ENCODE data around the gene PODNL1. TPM values are rescaled to one million over a fixed set of nuclear protein-coding genes. Genes with fewer than 3 reads are reported as not detected.
"Not testable (repeated sequence)": the region's sequence is repeated elsewhere in the genome, so short reads cannot be mapped to it uniquely, and the experiment has no call there.

Gene PODNL1
- total RNA-seq, 1 experiment from 2014 or later: 0.08 TPM

DNA sequence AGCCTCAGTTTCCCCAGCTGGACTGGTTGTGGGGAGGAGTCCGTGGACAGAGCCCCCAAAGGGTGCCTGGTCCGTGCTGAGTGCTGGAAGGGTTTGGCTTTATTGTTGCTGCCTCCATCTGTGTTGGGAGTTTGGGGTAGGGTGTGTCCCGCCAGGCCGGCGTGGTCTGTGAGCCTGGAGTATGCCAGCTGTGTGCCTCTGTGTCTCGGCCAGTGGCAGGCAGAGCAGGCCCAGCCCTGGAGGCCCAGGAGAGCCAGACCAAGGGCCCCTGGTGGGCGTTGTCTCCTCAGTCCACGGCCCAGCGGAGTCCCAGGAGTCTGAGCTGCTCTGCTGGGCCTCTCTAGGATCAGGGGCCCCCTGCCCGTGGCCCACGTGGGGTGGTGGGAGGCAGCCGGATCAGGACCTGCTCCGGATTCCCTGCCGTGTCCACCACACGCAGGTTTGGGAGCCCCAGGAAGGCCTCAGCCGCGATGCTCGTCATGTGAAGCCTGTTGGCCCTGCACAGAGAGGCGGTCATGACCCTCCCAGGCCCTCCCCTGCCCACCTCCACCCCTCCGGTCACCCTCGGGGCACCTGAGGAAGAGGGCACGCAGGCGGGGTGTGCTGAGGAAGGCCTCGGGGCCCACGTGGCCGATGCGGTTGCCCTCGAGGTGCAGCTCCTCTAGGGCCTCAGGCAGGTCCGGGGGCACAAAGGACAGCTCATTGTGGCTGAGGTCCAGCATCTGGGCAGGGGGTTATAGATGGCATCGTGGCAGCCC is 6.6 kb downstream of the PODNL1 start:
- H3K9me3 ChIP-seq (replicated peaks): no peaks in the 10 kb centered on the region
- no peak for DNase-seq
- no peak overlapping the region for H3K4me3 ChIP-seq
- H3K4me1 ChIP-seq: no peaks in the 10 kb centered on the region
- 0 out of 2 replicates have a peak, but pooled peaks cover 3% of the 10 kb centered on the region for H3K36me3 ChIP-seq
- H3K27me3 ChIP-seq: no peaks in the 10 kb centered on the region
- no peak overlapping the region for H3K27ac ChIP-seq

DNA sequence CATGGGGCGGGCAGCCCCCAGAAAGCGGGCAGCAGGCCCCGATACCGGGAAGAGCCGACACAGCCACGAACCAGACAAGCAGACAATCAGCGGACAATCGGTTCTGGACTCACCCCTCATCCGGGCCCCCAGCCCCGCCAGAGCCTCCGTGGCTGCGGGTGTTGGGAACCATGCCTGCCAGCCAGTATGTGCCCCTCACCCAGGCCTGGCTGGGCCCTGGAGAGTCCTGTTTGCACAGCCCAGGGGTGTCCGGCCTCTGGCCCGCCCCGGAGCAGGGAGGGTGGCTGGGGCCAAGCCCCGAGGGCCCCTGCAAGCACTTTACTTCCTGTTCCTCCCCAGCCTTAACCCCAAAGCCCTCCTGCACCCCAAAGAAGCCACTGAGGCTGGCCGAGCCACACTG is 7.8 kb downstream of the PODNL1 start:
- no peak overlapping the region for H3K27ac ChIP-seq
- no peaks in the 10 kb centered on the region for H3K27me3 ChIP-seq
- H3K4me1 ChIP-seq: no peaks in the 10 kb centered on the region
- H3K4me3 ChIP-seq: no peak overlapping the region
- peaks cover 5% of the 10 kb centered on the region; the same call in 1 of the 2 replicates for H3K36me3 ChIP-seq
- DNase-seq: no peak
- no peaks in the 10 kb centered on the region for H3K9me3 ChIP-seq (replicated peaks)

DNA sequence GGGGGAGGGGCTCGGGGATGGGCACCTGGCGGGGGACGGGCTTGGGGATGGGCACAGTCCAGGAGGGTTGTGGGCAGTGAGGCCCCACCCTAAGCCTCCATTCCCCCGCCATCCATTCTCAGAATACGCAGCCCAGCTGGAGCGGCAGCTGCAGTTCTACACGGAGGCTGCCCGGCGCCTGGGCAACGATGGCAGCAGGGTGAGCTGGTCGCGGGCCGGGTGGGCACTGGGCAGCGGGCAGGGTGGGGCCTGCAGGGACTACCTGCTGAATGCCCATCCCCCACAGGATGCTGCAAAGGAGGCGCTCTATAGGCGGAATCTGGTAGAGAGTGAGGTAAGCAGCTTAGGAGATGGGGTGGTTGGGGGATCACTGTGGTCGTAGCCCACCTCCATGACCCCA is 8.3 kb downstream of the PODNL1 start:
- Histone ChIP-seq H3K27ac (no peak overlapping the region), H3K36me3 (peaks cover 5% of the 10 kb centered on the region; the same call in 1 of the 2 replicates), H3K9me3 (replicated peaks) (no peaks in the 10 kb centered on the region), H3K4me1 (no peaks in the 10 kb centered on the region), H3K27me3 (no peaks in the 10 kb centered on the region), H3K4me3 (no peak overlapping the region)
- DNase-seq: no peak

DNA sequence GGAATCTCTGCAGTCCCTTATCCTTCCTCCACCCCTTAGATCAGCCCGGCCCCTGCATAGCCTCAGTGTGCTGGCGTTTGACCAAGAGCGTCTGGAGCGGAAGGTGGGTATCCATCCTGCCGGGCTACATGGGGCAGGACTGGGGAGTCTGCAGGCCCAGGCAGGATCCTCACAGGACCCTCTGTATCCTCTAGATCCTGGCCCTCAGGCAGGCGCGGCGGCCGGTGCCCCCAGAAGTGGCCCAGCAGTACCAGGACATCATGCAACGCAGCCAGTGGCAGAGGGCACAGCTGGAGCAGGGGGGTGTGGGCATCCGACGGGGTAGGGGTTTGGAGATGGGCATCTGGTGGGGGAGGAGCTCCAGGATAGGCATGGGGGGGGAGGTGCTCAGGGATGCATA is 8.9 kb downstream of the PODNL1 start:
- H3K27me3 ChIP-seq: no peaks in the 10 kb centered on the region
- H3K4me3 ChIP-seq: no peak overlapping the region
- H3K36me3 ChIP-seq: peaks cover 5% of the 10 kb centered on the region; the same call in 1 of the 2 replicates
- H3K4me1 ChIP-seq: no peaks in the 10 kb centered on the region
- no peak for DNase-seq
- no peak overlapping the region for H3K27ac ChIP-seq
- H3K9me3 ChIP-seq (replicated peaks): no peaks in the 10 kb centered on the region

DNA sequence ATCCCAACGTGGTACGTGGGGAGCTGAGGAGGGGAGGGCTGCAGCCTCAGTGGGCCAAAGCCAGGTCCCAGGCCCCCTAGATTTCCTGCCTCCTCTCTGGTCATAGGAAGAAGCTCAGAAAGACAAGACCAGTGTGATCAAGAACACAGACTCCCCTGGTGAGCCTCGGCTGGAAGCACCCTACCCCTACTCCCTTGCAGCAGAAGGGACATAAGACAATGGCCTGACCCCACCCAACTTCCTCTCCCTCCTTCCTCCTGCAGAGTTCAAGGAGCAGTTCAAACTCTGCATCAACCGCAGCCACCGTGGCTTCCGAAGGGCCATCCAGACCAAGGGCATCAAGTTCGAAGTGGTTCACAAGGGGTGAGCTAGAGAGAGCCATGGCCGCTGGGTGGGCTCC is 11.5 kb downstream of the PODNL1 start:
- Histone ChIP-seq H3K9me3 (replicated peaks) (no peaks in the 10 kb centered on the region), H3K4me3 (no peak overlapping the region), H3K4me1 (no peaks in the 10 kb centered on the region), H3K36me3 (peaks cover 5% of the 10 kb centered on the region), H3K27ac (no peak overlapping the region), H3K27me3 (no peaks in the 10 kb centered on the region)
- no peak for DNase-seq

DNA sequence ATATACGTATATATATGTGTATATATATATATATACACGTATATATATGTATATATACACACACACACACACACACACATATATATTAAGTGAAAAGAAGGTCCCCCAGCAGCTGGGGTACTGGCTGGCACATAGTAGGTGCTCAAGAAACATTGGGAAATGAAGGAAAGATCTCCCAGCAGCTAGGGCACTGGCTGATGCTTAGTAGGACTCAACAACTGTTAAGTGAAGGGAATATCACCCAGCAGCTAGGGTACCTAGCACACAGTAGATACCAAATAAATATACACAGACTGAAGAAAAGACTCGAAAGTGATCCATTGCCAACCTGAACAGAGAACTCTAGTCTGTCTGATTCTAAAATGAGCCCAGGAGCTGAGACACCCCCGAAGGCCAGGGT is 12.2 kb downstream of the PODNL1 start:
- Histone ChIP-seq H3K36me3 (peaks cover 5% of the 10 kb centered on the region), H3K27me3 (no peaks in the 10 kb centered on the region), H3K9me3 (replicated peaks) (peaks cover under 1% of the 10 kb centered on the region; the same call in 1 of the 2 replicates)

DNA sequence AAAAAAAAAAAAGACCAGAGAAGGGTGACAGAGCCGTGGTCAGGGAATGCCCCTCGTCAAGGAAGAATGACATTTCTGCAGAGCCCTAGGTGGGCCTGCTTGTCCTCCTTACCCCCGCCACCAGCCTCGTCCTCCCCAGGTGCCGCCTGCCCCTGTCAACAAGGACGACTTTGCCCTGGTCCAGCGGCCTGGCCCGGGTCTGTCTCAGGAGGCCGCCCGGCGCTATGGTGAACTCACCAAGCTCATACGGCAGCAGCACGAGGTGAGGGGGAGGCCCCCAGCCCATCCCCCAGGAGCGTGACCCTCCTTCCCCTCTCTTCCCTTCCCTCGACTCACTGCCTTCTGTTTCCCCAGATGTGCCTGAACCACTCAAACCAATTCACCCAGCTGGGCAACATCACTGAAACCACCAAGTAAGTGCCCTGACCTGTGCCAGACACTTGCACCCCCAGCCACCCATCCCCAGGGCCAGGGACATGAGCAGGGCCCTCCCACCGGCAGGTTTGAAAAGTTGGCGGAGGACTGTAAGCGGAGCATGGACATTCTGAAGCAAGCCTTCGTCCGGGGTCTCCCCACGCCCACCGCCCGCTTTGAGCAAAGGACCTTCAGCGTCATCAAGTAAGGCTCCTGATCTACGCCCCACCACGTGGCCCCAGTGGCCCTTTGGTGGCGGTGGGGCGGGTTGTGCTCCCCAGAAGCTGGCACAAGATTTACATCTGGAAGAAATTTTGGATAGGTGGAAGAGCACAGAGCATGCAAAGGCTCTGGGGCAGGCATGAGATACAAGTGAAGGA is 14.8 kb downstream of the PODNL1 start:
- no peak overlapping the region for H3K27ac ChIP-seq
- peaks cover 5% of the 10 kb centered on the region; the same call in 1 of the 2 replicates for H3K9me3 ChIP-seq (replicated peaks)
- no peak overlapping the region for H3K4me3 ChIP-seq
- peaks cover 11% of the 10 kb centered on the region for H3K36me3 ChIP-seq
- no peak for DNase-seq
- no peaks in the 10 kb centered on the region for H3K27me3 ChIP-seq
- H3K4me1 ChIP-seq: no peaks in the 10 kb centered on the region

More for the DNA sequence above, 12.2 kb downstream of the PODNL1 start:
- Histone ChIP-seq H3K27ac (no peak overlapping the region), H3K4me3 (no peak overlapping the region), H3K4me1 (no peaks in the 10 kb centered on the region)
- DNase-seq: no peak

DNA sequence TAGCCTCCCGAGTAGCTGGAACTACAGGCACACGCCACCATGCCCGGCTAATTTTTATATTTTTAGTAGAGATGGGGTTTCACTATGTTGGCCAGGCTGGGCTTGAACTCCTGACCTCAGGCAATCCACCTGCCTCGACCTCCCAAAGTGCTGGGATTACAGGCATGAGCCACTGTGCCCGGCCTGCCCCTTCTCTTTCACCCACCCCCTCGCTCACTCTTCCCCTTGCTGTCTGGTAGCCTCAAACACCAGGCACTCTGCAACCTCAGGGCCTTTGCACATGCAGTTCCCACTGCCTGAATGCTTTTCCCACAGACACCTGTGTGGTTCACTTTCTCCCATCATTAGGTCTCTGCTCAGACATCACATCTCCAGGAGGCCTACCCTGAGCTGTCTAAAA is 16.1 kb downstream of the PODNL1 start:
- H3K4me3 ChIP-seq; DNase-seq; H3K27me3 ChIP-seq; H3K36me3 ChIP-seq; H3K27ac ChIP-seq; H3K9me3 ChIP-seq (replicated peaks); H3K4me1 ChIP-seq: not testable (repeated sequence)

DNA sequence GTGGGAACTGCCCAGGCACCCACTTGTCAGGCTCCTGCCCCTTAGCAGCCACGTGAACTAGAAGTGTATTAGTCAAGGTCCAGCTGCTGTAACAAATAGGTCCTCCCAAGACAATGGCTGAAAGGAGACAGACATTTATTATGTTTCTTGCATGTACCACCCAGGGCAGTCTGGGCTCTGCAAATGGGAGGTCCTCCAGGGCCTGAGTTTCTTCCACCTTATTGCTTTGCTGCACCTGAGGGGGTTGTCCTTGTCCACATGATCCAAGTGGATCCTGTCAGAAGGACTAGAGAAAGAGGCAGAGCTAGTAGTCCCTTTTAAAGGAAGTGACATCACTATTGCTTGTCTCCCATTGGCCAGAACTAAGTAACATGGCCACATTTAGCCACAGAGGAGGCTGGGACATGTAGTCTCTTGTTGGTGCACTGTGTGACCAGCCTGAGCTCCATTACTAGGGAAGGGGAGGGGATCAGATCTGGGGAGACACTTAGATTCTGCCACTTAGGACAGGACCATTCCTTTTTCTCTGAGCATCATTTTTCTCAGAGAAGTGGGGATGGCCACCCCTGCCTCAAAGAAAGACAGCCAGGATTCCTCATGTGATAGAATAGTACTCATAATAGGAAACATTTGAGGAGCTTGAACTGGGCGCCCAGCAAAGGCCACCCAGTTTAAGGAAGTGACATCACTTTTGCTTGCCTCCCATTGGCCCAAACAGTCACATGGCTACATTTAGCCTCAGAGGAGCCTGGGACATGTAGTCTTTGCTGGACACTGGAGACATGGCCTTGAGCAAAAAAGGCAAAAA is 17.1 kb downstream of the PODNL1 start:
- Histone ChIP-seq H3K9me3 (replicated peaks) (peaks cover 5% of the 10 kb centered on the region; the same call in 1 of the 2 replicates), H3K36me3 (peaks cover 8% of the 10 kb centered on the region), H3K4me1 (no peaks in the 10 kb centered on the region), H3K27me3 (no peaks in the 10 kb centered on the region), H3K4me3 (no peak overlapping the region), H3K27ac (peak overlapping the region; percentile 36)
- peak; percentile 76 to 85 for DNase-seq

DNA sequence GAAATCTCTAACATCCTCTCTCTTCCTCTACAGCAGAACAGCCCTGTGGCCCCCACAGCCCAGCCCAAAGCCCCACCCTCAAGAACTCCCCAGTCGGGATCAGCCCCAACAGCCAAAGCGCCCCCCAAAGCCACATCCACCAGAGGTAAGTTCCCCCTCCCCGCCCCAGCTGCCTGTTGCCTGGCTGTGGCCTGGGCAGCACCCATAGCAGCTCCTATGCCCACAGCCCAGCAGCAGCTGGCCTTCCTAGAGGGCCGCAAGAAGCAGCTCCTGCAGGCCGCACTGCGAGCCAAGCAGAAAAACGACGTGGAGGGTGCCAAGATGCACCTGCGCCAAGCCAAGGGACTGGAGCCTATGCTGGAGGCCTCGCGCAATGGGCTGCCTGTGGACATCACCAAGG is 17.7 kb downstream of the PODNL1 start:
- Histone ChIP-seq H3K27me3 (no peaks in the 10 kb centered on the region), H3K4me3 (no peak overlapping the region), H3K36me3 (peaks cover 6% of the 10 kb centered on the region), H3K9me3 (replicated peaks) (peaks cover 5% of the 10 kb centered on the region; the same call in 1 of the 2 replicates), H3K4me1 (no peaks in the 10 kb centered on the region), H3K27ac (no peak overlapping the region)
- no peak for DNase-seq

DNA sequence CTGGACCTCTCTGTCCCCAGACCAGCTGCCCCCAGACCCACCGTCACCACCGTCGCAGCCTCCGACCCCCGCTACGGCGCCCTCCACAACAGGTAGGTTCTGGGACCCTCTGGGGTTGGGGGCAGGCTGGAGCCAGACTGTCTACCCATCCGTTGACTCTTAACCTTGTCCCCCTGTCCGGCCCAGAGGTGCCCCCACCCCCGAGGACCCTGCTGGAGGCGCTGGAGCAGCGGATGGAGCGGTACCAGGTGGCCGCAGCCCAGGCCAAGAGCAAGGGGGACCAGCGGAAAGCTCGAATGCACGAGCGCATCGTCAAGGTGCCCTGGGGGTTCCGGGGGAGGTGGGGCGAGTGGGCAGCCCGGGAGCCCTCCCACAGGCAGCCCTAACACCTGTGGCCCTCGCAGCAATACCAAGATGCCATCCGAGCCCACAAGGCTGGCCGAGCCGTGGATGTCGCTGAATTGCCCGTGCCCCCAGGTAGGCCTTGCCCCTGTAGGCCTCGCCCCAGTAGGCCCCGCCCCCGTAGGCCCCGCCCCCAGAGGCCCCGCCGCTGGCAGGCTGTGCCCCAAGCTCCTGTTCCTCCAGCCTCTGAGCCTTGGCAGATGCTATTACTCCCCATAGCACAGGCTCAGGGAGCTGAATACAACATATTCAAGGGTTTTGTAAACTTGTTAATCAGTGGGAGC is 19.3 kb downstream of the PODNL1 start:
- no peak for DNase-seq
- Histone ChIP-seq H3K27ac (no peak overlapping the region), H3K36me3 (peaks cover 6% of the 10 kb centered on the region), H3K9me3 (replicated peaks) (peaks cover 5% of the 10 kb centered on the region; the same call in 1 of the 2 replicates), H3K4me3 (no peak overlapping the region), H3K4me1 (no peaks in the 10 kb centered on the region), H3K27me3 (no peaks in the 10 kb centered on the region)

DNA sequence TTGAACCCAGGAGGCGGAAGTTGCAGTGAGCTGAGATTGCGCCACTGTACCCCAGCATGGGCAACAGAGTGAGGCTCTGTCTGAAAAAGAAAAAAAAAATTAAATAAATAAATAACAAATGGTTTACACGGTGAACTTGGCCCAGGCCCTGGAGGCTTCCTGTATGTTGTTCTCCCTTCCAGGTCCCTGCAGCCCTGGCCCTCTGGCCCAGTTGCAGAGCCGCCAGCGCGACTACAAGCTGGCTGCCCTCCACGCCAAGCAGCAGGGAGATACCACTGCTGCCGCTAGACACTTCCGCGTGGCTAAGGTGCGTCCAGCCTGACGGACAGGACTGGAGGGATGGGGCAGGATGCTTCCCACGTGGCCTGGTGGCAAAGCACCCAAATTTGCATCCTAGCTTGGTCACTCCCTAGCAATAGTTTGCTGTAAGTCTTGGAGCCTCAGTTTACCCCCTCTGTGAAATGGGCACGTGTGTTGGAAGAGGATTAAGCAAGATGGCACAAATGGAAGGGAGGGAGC is 20.3 kb downstream of the PODNL1 start:
- peaks cover 6% of the 10 kb centered on the region for H3K36me3 ChIP-seq
- H3K9me3 ChIP-seq (replicated peaks): peaks cover 5% of the 10 kb centered on the region; the same call in 1 of the 2 replicates
- DNase-seq: no peak
- H3K27ac ChIP-seq: no peak overlapping the region
- H3K4me1 ChIP-seq: no peaks in the 10 kb centered on the region
- no peak overlapping the region for H3K4me3 ChIP-seq
- H3K27me3 ChIP-seq: no peaks in the 10 kb centered on the region

DNA sequence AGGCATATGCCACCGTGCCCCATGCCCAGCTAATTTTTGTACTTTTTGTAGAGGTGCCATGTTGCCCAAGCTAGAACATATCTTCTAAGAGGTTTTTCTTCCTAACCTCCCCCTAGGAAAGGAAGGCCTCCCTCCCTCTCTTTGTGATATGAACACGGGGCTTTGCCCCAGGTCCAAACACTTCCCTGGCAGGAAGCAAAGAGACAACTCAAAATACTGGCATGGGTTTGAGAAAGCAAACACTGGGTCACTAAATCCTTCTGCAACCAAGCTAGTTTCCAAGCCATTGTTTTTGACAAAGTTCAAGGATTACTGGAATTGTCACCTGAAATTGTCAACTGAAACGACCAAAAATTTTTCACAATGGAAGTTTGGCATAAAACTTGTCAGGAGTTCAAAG is 23.4 kb downstream of the PODNL1 start:
- H3K36me3 ChIP-seq: no peaks in the 10 kb centered on the region; the same call in 1 of the 2 replicates
- H3K27me3 ChIP-seq: no peaks in the 10 kb centered on the region
- no peaks in the 10 kb centered on the region for H3K4me1 ChIP-seq
- no peaks in the 10 kb centered on the region for H3K9me3 ChIP-seq (replicated peaks)
- no peak overlapping the region for H3K4me3 ChIP-seq
- no peak overlapping the region for H3K27ac ChIP-seq
- no peak for DNase-seq

DNA sequence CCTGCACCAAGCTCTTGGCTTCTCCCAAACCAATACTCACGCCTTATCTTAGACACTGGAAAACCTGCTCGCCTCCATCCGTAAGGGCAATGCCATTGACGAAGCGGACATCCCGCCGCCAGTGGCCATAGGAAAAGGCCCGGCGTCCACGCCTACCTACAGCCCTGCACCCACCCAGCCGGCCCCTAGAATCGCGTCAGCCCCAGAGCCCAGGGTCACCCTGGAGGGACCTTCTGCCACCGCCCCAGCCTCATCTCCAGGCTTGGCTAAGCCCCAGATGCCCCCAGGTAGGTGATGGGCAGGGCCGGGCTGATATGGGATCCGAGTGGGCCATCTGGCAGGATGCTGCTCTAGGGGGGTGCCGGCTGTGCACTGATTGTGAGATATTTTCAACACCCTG is 24.9 kb downstream of the PODNL1 start:
- Histone ChIP-seq H3K36me3 (no peaks in the 10 kb centered on the region), H3K9me3 (replicated peaks) (no peaks in the 10 kb centered on the region), H3K27ac (no peak overlapping the region), H3K27me3 (no peaks in the 10 kb centered on the region), H3K4me3 (no peak overlapping the region), H3K4me1 (no peaks in the 10 kb centered on the region)
- no peak for DNase-seq
